ENCODE results near the gene MEGF11.

The MEGF11 gene

GRCh38 chr15:66167854-66168253, 85.7 kb downstream of the MEGF11 start:
- DNase-seq = no peak

- no peak for DNase-seq
Measured at GRCh38 chr15:66165856-66166255, 87.7 kb downstream of the MEGF11 start.

GRCh38 chr15:66164788-66165187, 88.8 kb downstream of the MEGF11 start:
- no peak for DNase-seq

- DNase-seq = no peak
Measured at GRCh38 chr15:66163553-66163952, 90.0 kb downstream of the MEGF11 start.

- no peak for DNase-seq
Measured at GRCh38 chr15:66162286-66162685, 91.3 kb downstream of the MEGF11 start.

- DNase-seq = no peak
Measured at GRCh38 chr15:66161575-66162118, 91.9 kb downstream of the MEGF11 start.

GRCh38 chr15:66161108-66161507, 92.4 kb downstream of the MEGF11 start:
- no peak for DNase-seq

GRCh38 chr15:66157507-66157906, 96.0 kb downstream of the MEGF11 start:
- DNase-seq = no peak

GRCh38 chr15:66156310-66156975, 97.1 kb downstream of the MEGF11 start:
- DNase-seq = no peak

- DNase-seq = no peak
Measured at GRCh38 chr15:66155065-66155464, 98.5 kb downstream of the MEGF11 start.

GRCh38 chr15:66154581-66154980, 99.0 kb downstream of the MEGF11 start:
- no peak for DNase-seq

- no peak for DNase-seq
Measured at GRCh38 chr15:66153549-66154415, 99.8 kb downstream of the MEGF11 start.

GRCh38 chr15:66152650-66153049, 100.9 kb downstream of the MEGF11 start:
- DNase-seq = no peak

- no peak for DNase-seq
Measured at GRCh38 chr15:66151809-66152208, 101.7 kb downstream of the MEGF11 start.

GRCh38 chr15:66149871-66150270, 103.7 kb downstream of the MEGF11 start:
- DNase-seq = no peak

GRCh38 chr15:66148187-66148586, 105.4 kb downstream of the MEGF11 start:
- no peak for DNase-seq

- DNase-seq = no peak
Measured at GRCh38 chr15:66147440-66147839, 106.1 kb downstream of the MEGF11 start.

GRCh38 chr15:66145726-66146182, 107.8 kb downstream of the MEGF11 start:
- DNase-seq = no peak

GRCh38 chr15:66144978-66145725, 108.4 kb downstream of the MEGF11 start:
- no peak for DNase-seq

- no peak for DNase-seq
Measured at GRCh38 chr15:66142285-66142684, 111.3 kb downstream of the MEGF11 start.

GRCh38 chr15:66139591-66140207, 113.9 kb downstream of the MEGF11 start:
- DNase-seq = no peak

- DNase-seq = no peak
Measured at GRCh38 chr15:66138892-66139590, 114.5 kb downstream of the MEGF11 start.

All from stimulated activated CD4-positive, alpha-beta T cell treated with anti-CD3 and anti-CD28 coated beads, Interleukin-4, amount 100 ng/mL, for 1 hour (primary cell).